ENCODE results near the gene PACRG. TPM values are rescaled to one million over a fixed set of nuclear protein-coding genes. Genes with fewer than 3 reads are reported as not detected.

Gene PACRG
- total and polyA plus RNA-seq, 10 of the 15 experiments (the other 5 are each of a cell fraction or from before 2014, with no cell fraction given), result not detected

DNA sequence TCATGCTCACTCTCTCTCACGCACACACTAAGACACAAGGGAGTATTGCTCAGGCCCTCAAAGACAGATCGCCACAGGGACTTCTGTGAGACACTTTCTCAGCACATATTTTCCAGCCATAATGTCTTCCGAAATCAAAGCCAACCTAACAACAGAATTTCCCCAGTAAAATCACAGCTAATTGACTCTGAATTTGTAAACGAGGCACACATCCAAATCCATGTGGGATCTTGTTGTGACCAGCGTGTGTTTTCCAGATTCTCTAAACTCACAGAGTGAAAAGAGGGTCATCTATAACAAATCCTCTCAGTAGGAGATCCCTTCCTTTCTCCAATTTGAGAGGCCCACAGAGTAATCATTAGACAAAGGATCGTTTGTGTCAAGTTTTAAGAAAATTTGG is 280.4 kb downstream of the PACRG start (continued):
- TF ChIP-seq ZZZ3 (IDR thresholded peaks at IDR 0.05; ENCODE audit: control insufficient read depth, insufficient read length, low read depth) (no peak), SUPT20H (IDR thresholded peaks at IDR 0.05; ENCODE audit: borderline replicate concordance, control insufficient read depth, low read depth, low read length) (no peak)

- ChIA-PET RAD21 (ENCODE audit: unreplicated experiment) (no interaction called here), POLR2A (no interaction called here), SMC1A (ENCODE audit: uncharacterized antibody, unreplicated experiment) (no interaction called here), CTCF (no interaction called here)
- intact Hi-C loops (cut with micrococcal nuclease; ENCODE audit: unreplicated experiment), result no loop called here
- no TSS peak for BruUV-seq (replicated peaks)
- H3K27me3 ChIP-seq (replicated peaks in 1 of 2; ENCODE audit: control insufficient read depth in 2 of 2, insufficient read depth in 2 of 2, low read length in 1 of 2), result no peaks in the 10 kb centered on the region
- no peak overlapping the region for H3K9ac ChIP-seq (ENCODE audit: control insufficient read depth, insufficient read depth, low read length)
- 31% methylated on average over 5 of the region's 5 CpGs for WGBS (ENCODE audit: insufficient coverage, insufficient replicate concordance, low lambda C conversion rate, missing lambda C conversion rate)
- H3K27ac ChIP-seq (ENCODE audit: control insufficient read depth, insufficient read depth), result no peak overlapping the region
- H2AFZ ChIP-seq (ENCODE audit: control insufficient read depth, low read depth, low read length), result no peak overlapping the region
- H3K4me2 ChIP-seq (ENCODE audit: control insufficient read depth, insufficient read depth), result no peak overlapping the region
- H3K79me2 ChIP-seq (ENCODE audit: control insufficient read depth, insufficient read depth, low read length), result no peaks in the 10 kb centered on the region
- no peak overlapping the region for H3K4me3 ChIP-seq
- H3K9me3 ChIP-seq (replicated peaks; ENCODE audit: control insufficient read depth, insufficient read depth, low read length), result no peaks in the 10 kb centered on the region
- no peak for ATAC-seq
- no peaks in the 10 kb centered on the region for H3K36me3 ChIP-seq (ENCODE audit: control insufficient read depth in 2 of 2, insufficient read depth in 2 of 2, low read length in 1 of 2)
- in situ Hi-C loops (cut with MboI), result no loop called here
- no peak for DNase-seq (ENCODE audit: low read depth, low spot score)
- no peaks in the 10 kb centered on the region for H4K20me1 ChIP-seq (ENCODE audit: control insufficient read depth, insufficient read depth)
- no peak for FAIRE-seq
- no peaks in the 10 kb centered on the region for H3K4me1 ChIP-seq (ENCODE audit: control insufficient read depth, insufficient read depth, low read length)
- no peak for TF ChIP-seq TCF3 (IDR thresholded peaks at IDR 0.05; ENCODE audit: borderline replicate concordance, insufficient read depth, low read depth, low read length)
- TF ChIP-seq STAT3 (IDR thresholded peaks at IDR 0.05; ENCODE audit: low read depth, low read length), result no peak
- TF ChIP-seq CREM (IDR thresholded peaks at IDR 0.05; ENCODE audit: low read depth), result no peak
- TF ChIP-seq RAD51 (IDR thresholded peaks at IDR 0.05), result no peak
- TF ChIP-seq SUPT20H (IDR thresholded peaks at IDR 0.05; ENCODE audit: borderline replicate concordance, control insufficient read depth, low read depth, low read length), result no peak
- no peak for TF ChIP-seq SP1 (IDR thresholded peaks at IDR 0.05; ENCODE audit: low read depth, low read length)
- TF ChIP-seq ZNF217 (IDR thresholded peaks at IDR 0.05), result no peak
- TF ChIP-seq TARDBP (IDR thresholded peaks at IDR 0.05; ENCODE audit: borderline replicate concordance), result no peak
- TF ChIP-seq, protein P1, sequence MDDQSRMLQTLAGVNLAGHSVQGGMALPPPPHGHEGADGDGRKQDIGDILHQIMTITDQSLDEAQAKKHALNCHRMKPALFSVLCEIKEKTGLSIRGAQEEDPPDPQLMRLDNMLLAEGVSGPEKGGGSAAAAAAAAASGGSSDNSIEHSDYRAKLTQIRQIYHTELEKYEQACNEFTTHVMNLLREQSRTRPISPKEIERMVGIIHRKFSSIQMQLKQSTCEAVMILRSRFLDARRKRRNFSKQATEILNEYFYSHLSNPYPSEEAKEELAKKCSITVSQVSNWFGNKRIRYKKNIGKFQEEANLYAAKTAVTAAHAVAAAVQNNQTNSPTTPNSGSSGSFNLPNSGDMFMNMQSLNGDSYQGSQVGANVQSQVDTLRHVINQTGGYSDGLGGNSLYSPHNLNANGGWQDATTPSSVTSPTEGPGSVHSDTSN (IDR thresholded peaks at IDR 0.05; ENCODE audit: insufficient replicate concordance, low read depth, low read length), result no peak
- TF ChIP-seq, protein P2, sequence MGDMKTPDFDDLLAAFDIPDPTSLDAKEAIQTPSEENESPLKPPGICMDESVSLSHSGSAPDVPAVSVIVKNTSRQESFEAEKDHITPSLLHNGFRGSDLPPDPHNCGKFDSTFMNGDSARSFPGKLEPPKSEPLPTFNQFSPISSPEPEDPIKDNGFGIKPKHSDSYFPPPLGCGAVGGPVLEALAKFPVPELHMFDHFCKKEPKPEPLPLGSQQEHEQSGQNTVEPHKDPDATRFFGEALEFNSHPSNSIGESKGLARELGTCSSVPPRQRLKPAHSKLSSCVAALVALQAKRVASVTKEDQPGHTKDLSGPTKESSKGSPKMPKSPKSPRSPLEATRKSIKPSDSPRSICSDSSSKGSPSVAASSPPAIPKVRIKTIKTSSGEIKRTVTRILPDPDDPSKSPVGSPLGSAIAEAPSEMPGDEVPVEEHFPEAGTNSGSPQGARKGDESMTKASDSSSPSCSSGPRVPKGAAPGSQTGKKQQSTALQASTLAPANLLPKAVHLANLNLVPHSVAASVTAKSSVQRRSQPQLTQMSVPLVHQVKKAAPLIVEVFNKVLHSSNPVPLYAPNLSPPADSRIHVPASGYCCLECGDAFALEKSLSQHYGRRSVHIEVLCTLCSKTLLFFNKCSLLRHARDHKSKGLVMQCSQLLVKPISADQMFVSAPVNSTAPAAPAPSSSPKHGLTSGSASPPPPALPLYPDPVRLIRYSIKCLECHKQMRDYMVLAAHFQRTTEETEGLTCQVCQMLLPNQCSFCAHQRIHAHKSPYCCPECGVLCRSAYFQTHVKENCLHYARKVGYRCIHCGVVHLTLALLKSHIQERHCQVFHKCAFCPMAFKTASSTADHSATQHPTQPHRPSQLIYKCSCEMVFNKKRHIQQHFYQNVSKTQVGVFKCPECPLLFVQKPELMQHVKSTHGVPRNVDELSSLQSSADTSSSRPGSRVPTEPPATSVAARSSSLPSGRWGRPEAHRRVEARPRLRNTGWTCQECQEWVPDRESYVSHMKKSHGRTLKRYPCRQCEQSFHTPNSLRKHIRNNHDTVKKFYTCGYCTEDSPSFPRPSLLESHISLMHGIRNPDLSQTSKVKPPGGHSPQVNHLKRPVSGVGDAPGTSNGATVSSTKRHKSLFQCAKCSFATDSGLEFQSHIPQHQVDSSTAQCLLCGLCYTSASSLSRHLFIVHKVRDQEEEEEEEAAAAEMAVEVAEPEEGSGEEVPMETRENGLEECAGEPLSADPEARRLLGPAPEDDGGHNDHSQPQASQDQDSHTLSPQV (IDR thresholded peaks at IDR 0.05), result no peak
- TF ChIP-seq NFYA (IDR thresholded peaks at IDR 0.05; ENCODE audit: borderline replicate concordance, low read depth, low read length), result no peak
- TF ChIP-seq ATF7 (IDR thresholded peaks at IDR 0.05; ENCODE audit: low read depth), result no peak
- no peak for TF ChIP-seq POLR2AphosphoS5 (IDR thresholded peaks at IDR 0.05; ENCODE audit: low read length)
- no peak for TF ChIP-seq MAX (IDR thresholded peaks at IDR 0.05; ENCODE audit: low read depth, low read length)
- TF ChIP-seq EZH2 (IDR thresholded peaks at IDR 0.05; ENCODE audit: borderline replicate concordance, control insufficient read depth, low read depth, low read length), result no peak
- no peak for TF ChIP-seq IKZF1 (conservative IDR thresholded peaks at IDR 0.05)
- no peak for TF ChIP-seq NR2F1 (conservative IDR thresholded peaks at IDR 0.05)
- TF ChIP-seq SIN3A (IDR thresholded peaks at IDR 0.05; ENCODE audit: low read depth, low read length), result no peak
These were observed 280.9 kb downstream of the PACRG start for GRCh38 chr6:163008626-163009025.
